Small intestine (tissue), 7 donors: ENCODE results near the gene PRKAR1B. TPM values are rescaled to one million over a fixed set of nuclear protein-coding genes. Genes with fewer than 3 reads are reported as not detected.
A peak's percentile ranks its signal among the peaks of the same experiment; 100 is the strongest.
"Not testable (repeated sequence)": the region's sequence is repeated elsewhere in the genome, so short reads cannot be mapped to it uniquely, and the experiment has no call there.

Experiments used
- DNase-seq, 2 donors: peaks; one replicate each; pipeline versions ENCODE4 v3.0.0 to v3.0.0-alpha.2; 2013
- FAIRE-seq: peaks from 2 replicates; lab custom pipeline; 2012; peaks lifted over from hg19 to GRCh38; lab: Jason Lieb, UNC
- H3K27ac ChIP-seq, 3 donors: one replicate each; pipeline ENCODE4 v1.5.1; 2013; ENCODE audit warnings: low read length in 2 of 3, mild to moderate bottlenecking in 2 of 3, control low read depth in 1 of 3, inconsistent platforms in 1 of 3, low read depth in 1 of 3, moderate library complexity in 1 of 3
- H3K27me3 ChIP-seq, 3 donors: one replicate each; pipeline ENCODE4 v1.6.1; 2013; ENCODE audit warnings: low read length in 3 of 3, inconsistent platforms in 1 of 3; ENCODE audit not compliant: control insufficient read depth in 3 of 3, insufficient read depth in 3 of 3
- H3K36me3 ChIP-seq, 3 donors: one replicate each; pipeline ENCODE4 v1.6.1; 2013; ENCODE audit warnings: low read length in 3 of 3, inconsistent platforms in 1 of 3, low read depth in 1 of 3, mild to moderate bottlenecking in 1 of 3, moderate library complexity in 1 of 3; ENCODE audit not compliant: control insufficient read depth in 3 of 3, insufficient read depth in 2 of 3
- H3K4me1 ChIP-seq, 3 donors: one replicate each; pipeline ENCODE4 v1.6.1; 2013; ENCODE audit warnings: low read length in 2 of 3, inconsistent platforms in 1 of 3, low read depth in 1 of 3, mild to moderate bottlenecking in 1 of 3, moderate library complexity in 1 of 3; ENCODE audit not compliant: control insufficient read depth in 3 of 3, insufficient read depth in 2 of 3
- H3K4me3 ChIP-seq, 3 donors: one replicate each; pipeline ENCODE4 v1.5.1; 2013; ENCODE audit warnings: low read length in 3 of 3, control low read depth in 1 of 3, inconsistent platforms in 1 of 3, low read depth in 1 of 3, mild to moderate bottlenecking in 1 of 3, moderate library complexity in 1 of 3
- H3K9me3 ChIP-seq, 2 donors: one replicate each; pipeline ENCODE4 v1.6.1; 2013; ENCODE audit warnings: low read depth in 1 of 2, low read length in 1 of 2; ENCODE audit not compliant: control insufficient read depth in 2 of 2, insufficient read depth in 1 of 2
- WGBS, 3 donors: extraction: QIAGEN DNeasy Blood & Tissue Kit; methylation state at CpG; one replicate each; pipeline ENCODE4 v1.1.7; 2013; 5-methylcytosine and 5-hydroxymethylcytosine counted together
- polyA plus RNA-seq, 4 donors: library from polyadenylated mRNA; stranded (reverse) in 3 of 4; unstranded in 1 of 4; fragments of 200-250 nt in 3 of 4; fragments of 120-200 nt in 1 of 4; gene quantifications; one replicate each; pipeline versions ENCODE4 v1.2.1 to v1.2.3, GENCODE V29; 2013
- donor health status: healthy with polysubstance abuse.
- donor health status: control.
- donor health status: control.
- donor health status: Bipolar disorder and iron deficiency.
- donor health status: healthy.

Gene PRKAR1B
- polyA plus RNA-seq, 4 donors = 9.5 to 32.3 (median 18.6) TPM

GRCh38 chr7:556837-557557 lies 170.1 kb downstream of the PRKAR1B start:
- DNase-seq (no peak), FAIRE-seq (no peak)
- peaks cover 0 to 8% of the 10 kb centered on the region in 2 donors for H3K9me3 ChIP-seq
- peaks cover 0 to 19% (median 0%) of the 10 kb centered on the region in 3 donors for H3K4me1 ChIP-seq
- H3K27me3 ChIP-seq = no peaks in the 10 kb centered on the region
- WGBS, 3 donors = 91 to 97% (median 94%) methylated on average over 32 of the region's 32 CpGs
- no peak overlapping the region for H3K4me3 ChIP-seq
- peaks cover 0 to 59% (median 0%) of the 10 kb centered on the region in 3 donors for H3K36me3 ChIP-seq
- H3K27ac ChIP-seq = no peak overlapping the region

GRCh38 chr7:556291-556826 lies 170.7 kb downstream of the PRKAR1B start:
- FAIRE-seq = no peak

GRCh38 chr7:555551-556160 lies 171.4 kb downstream of the PRKAR1B start:
- DNase-seq = no peak
- peaks cover 0 to 19% (median 0%) of the 10 kb centered on the region in 3 donors for H3K4me1 ChIP-seq

More at GRCh38 chr7:556291-556826, 170.7 kb downstream of the PRKAR1B start:
- no peaks in the 10 kb centered on the region for H3K27me3 ChIP-seq
- peaks cover 0 to 53% (median 0%) of the 10 kb centered on the region in 3 donors for H3K36me3 ChIP-seq
- no peak overlapping the region for H3K4me3 ChIP-seq
- no peak for DNase-seq
- peaks cover 0 to 8% of the 10 kb centered on the region in 2 donors for H3K9me3 ChIP-seq
- no peak overlapping the region for H3K27ac ChIP-seq
- H3K4me1 ChIP-seq = peaks cover 0 to 19% (median 0%) of the 10 kb centered on the region in 3 donors
- 88 to 91% (median 89%) methylated on average over 30 of the region's 30 CpGs for WGBS, 3 donors

GRCh38 chr7:553636-554111 lies 173.4 kb downstream of the PRKAR1B start:
- Histone ChIP-seq H3K9me3 (peaks cover 0 to 8% of the 10 kb centered on the region in 2 donors), H3K27me3 (no peaks in the 10 kb centered on the region), H3K4me1 (peaks cover 0 to 32% (median 0%) of the 10 kb centered on the region in 3 donors), H3K4me3 (no peak overlapping the region), H3K36me3 (peaks cover 0 to 51% (median 0%) of the 10 kb centered on the region in 3 donors), H3K27ac (peak overlapping the region in 1 of 3 donors; percentile 43)
- DNase-seq (peak in 1 of 2 donors; percentile 77), FAIRE-seq (no peak)
- WGBS, 3 donors = 56 to 65% (median 63%) methylated on average over 18 of the region's 18 CpGs

More at GRCh38 chr7:555551-556160, 171.4 kb downstream of the PRKAR1B start:
- no peak for FAIRE-seq
- Histone ChIP-seq H3K4me3 (no peak overlapping the region), H3K27me3 (no peaks in the 10 kb centered on the region), H3K36me3 (peaks cover 0 to 56% (median 0%) of the 10 kb centered on the region in 3 donors), H3K27ac (no peak overlapping the region), H3K9me3 (peaks cover 0 to 8% of the 10 kb centered on the region in 2 donors)
- 90 to 94% (median 93%) methylated on average over 16 to 18 of the region's 18 CpGs for WGBS, 3 donors

GRCh38 chr7:552868-553635 lies 174.0 kb downstream of the PRKAR1B start:
- DNase-seq = peak; percentile 26 to 85
- H3K27ac ChIP-seq = peak overlapping the region in 1 of 3 donors; percentile 43

GRCh38 chr7:552151-552867 lies 174.8 kb downstream of the PRKAR1B start:
- H3K4me3 ChIP-seq, H3K27ac ChIP-seq, FAIRE-seq, H3K9me3 ChIP-seq, DNase-seq, H3K27me3 ChIP-seq: not testable (repeated sequence)
- 60 to 80% (median 67%) methylated on average over 32 of the region's 32 CpGs for WGBS, 3 donors
- Histone ChIP-seq H3K4me1 (peaks cover 0 to 38% (median 0%) of the 10 kb centered on the region in 3 donors), H3K36me3 (peaks cover 0 to 46% (median 0%) of the 10 kb centered on the region in 3 donors)

More at GRCh38 chr7:552868-553635, 174.0 kb downstream of the PRKAR1B start:
- Histone ChIP-seq H3K27me3 (no peaks in the 10 kb centered on the region), H3K9me3 (peaks cover 0 to 8% of the 10 kb centered on the region in 2 donors), H3K4me1 (peaks cover 0 to 38% (median 0%) of the 10 kb centered on the region in 3 donors), H3K4me3 (no peak overlapping the region), H3K36me3 (peaks cover 0 to 52% (median 0%) of the 10 kb centered on the region in 3 donors)
- WGBS, 3 donors = 19 to 64% (median 38%) methylated on average over 44 of the region's 44 CpGs
- no peak for FAIRE-seq

GRCh38 chr7:551615-551970 lies 175.5 kb downstream of the PRKAR1B start:
- WGBS, 3 donors = 91 to 94% (median 93%) methylated on average over 9 of the region's 9 CpGs
- not testable (repeated sequence) for H3K27me3 ChIP-seq, H3K9me3 ChIP-seq, FAIRE-seq, DNase-seq, H3K27ac ChIP-seq, H3K4me3 ChIP-seq
- Histone ChIP-seq H3K36me3 (peaks cover 0 to 40% (median 0%) of the 10 kb centered on the region in 3 donors), H3K4me1 (peaks cover 0 to 38% (median 0%) of the 10 kb centered on the region in 3 donors)
